C4-2B (cell line): ENCODE data around the gene KCTD2.
"Not testable (repeated sequence)": the region's sequence is repeated elsewhere in the genome, so short reads cannot be mapped to it uniquely, and the experiment has no call there.

Experiments
- CTCF ChIP-seq: fragments of 450-650 bp; conservative IDR thresholded peaks from 2 replicates; pipeline ENCODE4 v1.5.1; 2017; ENCODE audit warnings: mild to moderate bottlenecking
- ZFX ChIP-seq: fragments of 450-650 bp; IDR thresholded peaks from 2 replicates; pipeline ENCODE4 v1.6.1; 2017

DNA sequence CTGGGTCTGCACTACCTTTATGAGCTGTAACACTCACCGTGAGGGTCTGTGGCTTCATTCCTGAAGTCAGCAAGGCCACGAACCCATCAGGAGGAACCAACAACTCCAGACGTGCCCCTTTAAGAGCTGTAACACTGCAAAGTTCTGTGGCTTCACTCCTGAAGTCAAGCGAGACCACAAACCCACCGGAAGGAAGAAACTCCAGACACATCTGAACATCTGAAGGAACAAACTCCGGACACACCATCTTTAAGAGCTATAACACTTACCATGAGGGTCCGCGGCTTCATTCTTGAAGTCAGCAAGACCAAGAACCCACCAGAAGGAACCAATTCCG, 21.7 kb upstream of the KCTD2 start:
- not testable (repeated sequence) for TF ChIP-seq CTCF, ZFX
